Activated T-helper 1 cell treated with anti-CD3 and anti-CD28 coated beads, Interleukin-12 subunit alpha, Interleukin-12 subunit beta, Interleukin-2, Interleukin-4 antibody, amounts not matched to agents 30 ng/mL and 10 ng/mL and 1 ng/mL, durations not matched to agents 14 hours and 24 hours and 36 hours (primary cell): ENCODE data around the gene SLC2A1. TPM values are rescaled to one million over a fixed set of nuclear protein-coding genes. Genes with fewer than 3 reads are reported as not detected.

Experiments
- DNase-seq: peaks from one replicate; pipeline ENCODE4 v3.0.0; 2021; ENCODE audit warnings: low spot score
- H3K27ac Mint-ChIP-seq: one replicate; pipeline ENCODE4 v1.8.0; 2021; ENCODE audit warnings: mild to moderate bottlenecking, mixed read lengths
- H3K27me3 Mint-ChIP-seq: one replicate; pipeline ENCODE4 v1.8.0; 2022; ENCODE audit warnings: mild to moderate bottlenecking, moderate library complexity, mixed read lengths; ENCODE audit not compliant: insufficient read depth
- H3K36me3 Mint-ChIP-seq: one replicate; pipeline ENCODE4 v1.8.0; 2021; ENCODE audit warnings: low read depth, mixed read lengths
- H3K4me1 Mint-ChIP-seq: one replicate; pipeline ENCODE4 v1.8.0; 2021; ENCODE audit warnings: low read depth, mixed read lengths
- H3K4me3 Mint-ChIP-seq: one replicate; pipeline ENCODE4 v1.8.0; 2021; ENCODE audit warnings: mild to moderate bottlenecking, moderate library complexity, mixed read lengths
- H3K9me3 Mint-ChIP-seq: one replicate; pipeline ENCODE4 v1.8.0; 2021; ENCODE audit warnings: mixed read lengths
- intact Hi-C: fragments of 100-400 bp; cut with micrococcal nuclease; formaldehyde crosslinking; loops from one replicate; pipeline ENCODE4 v1.15.1; 2024
- total RNA-seq: library from RNA; stranded (reverse); gene quantifications from 2 replicates; pipeline ENCODE4 v1.2.3, GENCODE V29; 2022

SLC2A1 gene
- total RNA-seq, 1 donor from 2014 or later = 111 TPM

DNA sequence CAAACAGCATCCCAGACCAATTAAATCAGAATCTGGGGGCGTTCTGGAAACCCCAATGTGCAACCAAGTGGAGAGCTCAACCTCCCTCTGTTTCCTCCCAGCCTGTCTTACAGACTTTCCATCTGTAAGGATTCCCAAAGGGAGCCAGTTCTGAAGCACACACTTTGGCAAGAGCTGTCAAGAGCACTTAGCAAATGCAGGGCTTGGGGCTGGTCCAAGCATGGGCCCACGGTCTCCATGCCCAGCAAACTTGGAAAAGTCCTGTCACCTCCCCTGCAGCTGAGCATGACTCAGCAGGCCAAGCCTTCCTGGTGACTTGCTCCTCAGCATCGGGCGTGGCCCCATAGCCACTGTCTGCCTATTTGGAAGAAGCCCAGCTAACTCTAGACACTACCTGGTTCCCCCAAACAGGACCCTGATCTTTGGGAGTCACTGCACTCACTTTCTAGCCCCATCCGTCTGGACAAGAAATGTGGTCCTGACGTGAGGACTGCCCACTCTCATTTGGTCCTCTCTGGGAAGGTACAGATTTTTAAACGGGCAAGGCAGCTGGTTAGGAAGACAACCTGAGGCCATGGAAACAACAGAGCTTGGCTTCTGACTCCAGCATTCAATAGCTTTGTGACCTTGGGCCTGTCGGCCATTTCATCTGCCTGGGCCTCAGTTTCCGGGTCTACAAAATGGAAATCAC is 16.9 kb downstream of the SLC2A1 start:
- peak overlapping the region; percentile 28 for H3K4me3 Mint-ChIP-seq
- H3K27ac Mint-ChIP-seq = peak overlapping the region; percentile 93
- H3K4me1 Mint-ChIP-seq = peaks cover 97% of the 10 kb centered on the region
- DNase-seq = no peak
- intact Hi-C loops = loop anchor here (1.0 kb wide), 2 partner anchors 9 to 17 kb away; partner anchors contain the start of gene SLC2A1
- no peaks in the 10 kb centered on the region for H3K9me3 Mint-ChIP-seq
- peaks cover 55% of the 10 kb centered on the region for H3K36me3 Mint-ChIP-seq
- no peaks in the 10 kb centered on the region for H3K27me3 Mint-ChIP-seq

GRCh38 chr1:42940851-42941639 is 17.6 kb downstream of the SLC2A1 start:
- peaks cover 97% of the 10 kb centered on the region for H3K4me1 Mint-ChIP-seq
- DNase-seq = no peak
- H3K36me3 Mint-ChIP-seq = peaks cover 58% of the 10 kb centered on the region
- peak overlapping the region; percentile 93 for H3K27ac Mint-ChIP-seq
- no peaks in the 10 kb centered on the region for H3K9me3 Mint-ChIP-seq
- intact Hi-C loops = loop anchor here (1.0 kb wide), 2 partner anchors 9 to 17 kb away; partner anchors contain the start of gene SLC2A1
- peak overlapping the region; percentile 38 for H3K4me3 Mint-ChIP-seq
- H3K27me3 Mint-ChIP-seq = no peaks in the 10 kb centered on the region

DNA sequence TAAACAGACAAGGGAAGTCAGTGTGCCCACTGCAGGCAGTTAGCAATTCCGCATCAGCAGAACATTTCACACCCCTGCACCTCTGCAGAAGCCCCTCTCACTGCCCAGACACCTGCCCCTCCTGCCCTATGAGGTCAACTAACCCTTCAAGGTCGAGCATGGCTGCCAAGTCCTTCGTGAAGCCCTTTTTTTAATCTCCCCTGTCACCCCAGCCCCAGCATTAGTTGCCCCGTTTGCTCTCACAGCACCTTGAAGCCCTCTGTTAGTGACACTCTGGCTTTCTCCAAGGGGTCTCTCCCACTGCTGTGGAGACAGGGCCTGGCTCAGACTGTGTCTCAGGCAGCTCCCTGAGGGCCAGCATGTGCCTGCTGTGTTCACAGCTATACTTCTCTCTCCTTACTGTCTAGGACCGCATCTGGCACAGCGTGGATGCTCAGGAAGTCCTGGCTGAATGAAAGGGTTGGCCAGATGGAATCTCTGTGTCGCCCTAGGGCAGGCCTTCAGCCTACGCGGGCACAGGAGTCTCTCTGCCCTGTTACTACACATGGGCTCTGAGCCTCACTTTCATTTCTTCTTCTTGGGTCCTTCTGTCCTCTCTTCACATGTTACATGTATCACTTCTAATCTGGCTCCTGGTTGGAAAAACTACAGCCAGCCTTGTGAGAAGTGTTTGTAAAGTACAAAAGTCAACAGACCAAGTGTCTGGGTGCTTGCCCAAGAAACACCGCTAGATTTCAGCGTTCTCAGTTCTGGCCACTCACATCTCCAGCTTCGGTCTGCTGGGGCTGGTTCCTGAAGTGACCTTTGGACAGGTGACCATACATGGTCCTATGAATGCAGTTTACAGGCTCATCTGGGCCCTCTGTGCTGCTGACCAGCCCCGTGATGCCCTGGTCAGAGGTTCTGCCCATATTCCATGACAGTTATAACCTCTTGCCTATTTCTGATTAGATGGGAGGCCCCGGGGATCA is 19.7 kb downstream of the SLC2A1 start:
- Mint-ChIP-seq H3K4me1 (peaks cover 97% of the 10 kb centered on the region), H3K9me3 (no peaks in the 10 kb centered on the region), H3K27ac (peak overlapping the region; percentile 86), H3K4me3 (peak overlapping the region; percentile 70), H3K36me3 (peaks cover 71% of the 10 kb centered on the region), H3K27me3 (no peaks in the 10 kb centered on the region)
- DNase-seq = no peak
- intact Hi-C loops = no loop called here

DNA sequence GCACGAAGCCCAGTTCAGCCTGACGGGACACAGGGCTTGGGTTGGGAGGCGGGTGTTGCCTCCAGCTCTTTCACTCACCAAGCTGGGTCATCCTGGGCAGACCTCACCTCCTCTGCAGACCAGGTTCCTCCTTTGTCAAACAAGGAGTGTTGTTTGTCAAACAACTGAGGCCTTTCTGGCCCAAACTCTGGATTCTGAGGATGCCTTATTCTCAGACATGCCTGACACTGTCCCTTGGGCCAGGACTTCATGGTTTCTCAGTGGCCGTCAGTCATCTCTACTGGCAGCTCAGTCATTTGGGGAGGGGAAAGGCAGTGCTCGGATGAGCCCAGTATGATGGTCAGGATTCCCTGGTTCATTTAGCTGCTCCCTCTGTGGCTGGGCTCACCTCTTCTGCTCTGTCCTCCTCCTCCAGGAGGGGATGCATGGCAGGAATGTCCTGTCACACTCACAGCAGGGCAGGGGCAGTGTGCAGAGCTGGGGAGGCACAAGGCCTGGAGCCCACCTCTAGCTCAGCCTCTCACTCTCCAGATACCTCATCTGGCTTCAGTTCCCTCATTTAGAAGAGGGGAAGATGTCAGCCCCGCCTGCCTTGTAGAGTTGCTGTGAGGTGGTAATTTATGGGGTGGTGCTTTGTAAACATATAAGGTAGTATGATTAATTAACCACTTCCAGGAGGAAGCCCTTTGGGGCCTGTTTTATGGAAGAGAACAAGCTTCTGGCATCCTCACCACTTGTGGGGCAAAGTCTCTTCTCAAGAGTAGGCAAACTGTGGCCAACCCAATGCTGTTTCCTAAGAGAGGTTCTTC is 20.6 kb downstream of the SLC2A1 start:
- peaks cover 72% of the 10 kb centered on the region for H3K36me3 Mint-ChIP-seq
- no peak for DNase-seq
- H3K27me3 Mint-ChIP-seq = no peaks in the 10 kb centered on the region
- peak overlapping the region; percentile 70 for H3K4me3 Mint-ChIP-seq
- intact Hi-C loops = no loop called here
- H3K4me1 Mint-ChIP-seq = peaks cover 97% of the 10 kb centered on the region
- H3K9me3 Mint-ChIP-seq = no peaks in the 10 kb centered on the region
- peak overlapping the region; percentile 89 for H3K27ac Mint-ChIP-seq

DNA sequence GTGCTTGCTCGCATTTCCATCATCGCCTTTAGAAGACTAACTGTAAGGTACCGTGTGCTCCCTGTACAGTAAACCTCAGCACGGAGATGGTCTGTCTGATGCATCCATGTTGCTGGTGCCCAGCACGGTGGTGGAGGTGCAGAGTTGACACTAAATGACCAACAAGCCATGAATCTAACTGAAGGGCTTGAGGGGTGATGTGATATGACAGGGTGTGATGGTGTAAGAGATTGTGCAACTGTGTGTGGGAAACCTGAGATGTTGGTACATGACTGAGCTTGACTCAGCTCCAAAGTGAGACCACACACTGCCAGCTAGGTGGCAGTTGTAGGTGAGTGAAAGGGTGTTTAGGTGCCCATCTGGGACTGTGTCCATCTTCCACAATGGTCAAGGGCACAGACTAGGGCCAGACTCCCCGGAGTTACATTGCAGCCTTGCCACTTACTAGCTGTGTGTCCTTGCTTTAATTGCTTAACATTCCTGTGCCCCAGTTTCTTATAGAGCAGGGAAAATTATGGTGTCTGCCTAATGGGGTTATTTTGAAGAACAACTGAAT is 21.4 kb downstream of the SLC2A1 start:
- Mint-ChIP-seq H3K36me3 (peaks cover 64% of the 10 kb centered on the region), H3K4me3 (peak overlapping the region; percentile 63), H3K27me3 (no peaks in the 10 kb centered on the region), H3K27ac (peak overlapping the region; percentile 89), H3K9me3 (no peaks in the 10 kb centered on the region), H3K4me1 (peaks cover 97% of the 10 kb centered on the region)
- DNase-seq = no peak
- intact Hi-C loops = no loop called here

- H3K36me3 Mint-ChIP-seq = peaks cover 57% of the 10 kb centered on the region
- H3K27ac Mint-ChIP-seq = peak overlapping the region; percentile 89
- no peaks in the 10 kb centered on the region for H3K9me3 Mint-ChIP-seq
- peak overlapping the region; percentile 63 for H3K4me3 Mint-ChIP-seq
- H3K27me3 Mint-ChIP-seq = no peaks in the 10 kb centered on the region
- DNase-seq = no peak
- intact Hi-C loops = no loop called here
- peaks cover 96% of the 10 kb centered on the region for H3K4me1 Mint-ChIP-seq
Measured at GRCh38 chr1:42936309-42937078, 22.2 kb downstream of the SLC2A1 start.

DNA sequence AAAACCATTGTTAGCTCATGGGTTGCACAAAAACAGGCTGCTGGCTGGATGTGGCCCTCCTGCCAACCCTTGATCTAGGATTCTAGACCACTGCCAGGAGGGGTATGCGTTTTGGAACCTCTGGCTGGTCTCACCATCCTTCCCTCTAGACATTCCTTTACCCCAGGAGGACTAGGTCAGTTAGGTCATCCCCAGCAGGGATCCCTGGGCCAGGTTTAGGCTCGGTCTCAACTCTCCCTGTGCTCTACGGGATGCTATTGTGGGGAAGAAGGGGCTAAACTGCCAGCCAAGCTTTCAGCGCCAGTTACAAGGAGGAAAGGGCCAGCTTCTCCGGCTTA is 22.7 kb downstream of the SLC2A1 start:
- DNase-seq = no peak
- peak overlapping the region; percentile 89 for H3K27ac Mint-ChIP-seq
- no peaks in the 10 kb centered on the region for H3K9me3 Mint-ChIP-seq
- no peaks in the 10 kb centered on the region for H3K27me3 Mint-ChIP-seq
- H3K4me1 Mint-ChIP-seq = peaks cover 96% of the 10 kb centered on the region
- H3K36me3 Mint-ChIP-seq = peaks cover 56% of the 10 kb centered on the region
- no peak overlapping the region for H3K4me3 Mint-ChIP-seq
- intact Hi-C loops = no loop called here

DNA sequence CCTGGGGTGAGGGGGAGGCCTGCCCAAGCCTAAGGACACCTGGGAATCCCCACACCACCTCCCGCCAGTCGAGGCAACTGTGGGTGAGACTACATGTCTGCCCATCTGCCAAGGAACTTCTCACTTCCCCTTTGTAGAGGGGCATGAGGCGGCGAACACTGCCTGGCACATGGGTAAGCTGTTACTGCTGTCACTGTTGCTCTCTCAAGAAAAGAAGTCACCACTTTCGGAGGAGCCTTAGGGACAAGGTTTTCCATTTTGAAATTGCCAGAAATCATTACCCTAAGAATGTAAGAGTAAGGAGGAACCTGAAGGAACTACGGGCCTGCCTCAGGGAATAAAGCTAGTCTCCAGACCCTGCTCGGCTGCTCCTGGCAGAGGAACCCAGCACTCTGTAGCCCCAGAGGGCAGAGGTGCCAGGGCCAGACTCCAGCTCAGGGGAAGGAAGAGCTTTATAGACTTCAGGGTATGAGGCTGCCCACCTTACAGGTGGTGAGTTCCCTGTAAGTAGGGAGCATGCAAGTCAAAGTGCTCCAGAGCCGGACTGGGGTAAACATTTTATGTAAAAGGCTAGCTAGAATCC is 23.3 kb downstream of the SLC2A1 start:
- Mint-ChIP-seq H3K4me3 (no peak overlapping the region), H3K4me1 (peaks cover 95% of the 10 kb centered on the region), H3K27ac (peak overlapping the region; percentile 67), H3K9me3 (no peaks in the 10 kb centered on the region), H3K36me3 (peaks cover 55% of the 10 kb centered on the region), H3K27me3 (no peaks in the 10 kb centered on the region)
- DNase-seq = no peak
- intact Hi-C loops = no loop called here

GRCh38 chr1:42934541-42935312 is 23.9 kb downstream of the SLC2A1 start:
- Mint-ChIP-seq H3K9me3 (no peaks in the 10 kb centered on the region), H3K27me3 (no peaks in the 10 kb centered on the region), H3K4me3 (peak overlapping the region; percentile 16), H3K4me1 (peaks cover 89% of the 10 kb centered on the region), H3K27ac (peak overlapping the region; percentile 67), H3K36me3 (peaks cover 53% of the 10 kb centered on the region)
- no peak for DNase-seq
- intact Hi-C loops = no loop called here

GRCh38 chr1:42933610-42934491 is 24.8 kb downstream of the SLC2A1 start:
- Mint-ChIP-seq H3K27ac (peak overlapping the region; percentile 63), H3K4me1 (peaks cover 88% of the 10 kb centered on the region), H3K4me3 (peak overlapping the region; percentile 71), H3K9me3 (no peaks in the 10 kb centered on the region), H3K27me3 (no peaks in the 10 kb centered on the region), H3K36me3 (peaks cover 58% of the 10 kb centered on the region)
- DNase-seq = no peak
- intact Hi-C loops = no loop called here
